Measurements from ENCODE around the gene AGRN.

Gene AGRN

GRCh38 chr1:1088801-1089680 lies 69.1 kb downstream of the AGRN start:
- no peak for TF ChIP-seq CTCF (IDR thresholded peaks at IDR 0.05; ENCODE audit: extremely low read depth, missing control alignments)
- DNase-seq (ENCODE audit: low spot score) = no peak

- DNase-seq (ENCODE audit: low spot score) = no peak
- TF ChIP-seq CTCF (IDR thresholded peaks at IDR 0.05; ENCODE audit: extremely low read depth, missing control alignments) = no peak
These were observed 70.0 kb downstream of the AGRN start for GRCh38 chr1:1089731-1090423.

- no peak for TF ChIP-seq CTCF (IDR thresholded peaks at IDR 0.05; ENCODE audit: extremely low read depth, missing control alignments)
- DNase-seq (ENCODE audit: low spot score) = no peak
These were observed 70.8 kb downstream of the AGRN start for GRCh38 chr1:1090424-1091343.

GRCh38 chr1:1091344-1092148 lies 71.6 kb downstream of the AGRN start:
- no peak for DNase-seq (ENCODE audit: low spot score)
- TF ChIP-seq CTCF (IDR thresholded peaks at IDR 0.05; ENCODE audit: extremely low read depth, missing control alignments) = no peak

GRCh38 chr1:1092149-1092855 lies 72.4 kb downstream of the AGRN start:
- no peak for TF ChIP-seq CTCF (IDR thresholded peaks at IDR 0.05; ENCODE audit: extremely low read depth, missing control alignments)
- no peak for DNase-seq (ENCODE audit: low spot score)

- no peak for TF ChIP-seq CTCF (IDR thresholded peaks at IDR 0.05; ENCODE audit: extremely low read depth, missing control alignments)
- no peak for DNase-seq (ENCODE audit: low spot score)
These were observed 73.1 kb downstream of the AGRN start for GRCh38 chr1:1092894-1093609.

Data from GM20000 (cell line).